HG03025 (cell line): Measurements from ENCODE around the gene DIPK1B.
"Not testable (repeated sequence)": the region's sequence is repeated elsewhere in the genome, so short reads cannot be mapped to it uniquely, and the experiment has no call there.

Experiments used
- ATAC-seq: cut with Tn5 transposase; IDR thresholded peaks from one replicate; pipeline ENCODE4 v1.9.1; 2021; ENCODE audit warnings: mild to moderate bottlenecking, moderate library complexity; ENCODE audit not compliant: unreplicated experiment, low FRiP score

The DIPK1B gene

DNA sequence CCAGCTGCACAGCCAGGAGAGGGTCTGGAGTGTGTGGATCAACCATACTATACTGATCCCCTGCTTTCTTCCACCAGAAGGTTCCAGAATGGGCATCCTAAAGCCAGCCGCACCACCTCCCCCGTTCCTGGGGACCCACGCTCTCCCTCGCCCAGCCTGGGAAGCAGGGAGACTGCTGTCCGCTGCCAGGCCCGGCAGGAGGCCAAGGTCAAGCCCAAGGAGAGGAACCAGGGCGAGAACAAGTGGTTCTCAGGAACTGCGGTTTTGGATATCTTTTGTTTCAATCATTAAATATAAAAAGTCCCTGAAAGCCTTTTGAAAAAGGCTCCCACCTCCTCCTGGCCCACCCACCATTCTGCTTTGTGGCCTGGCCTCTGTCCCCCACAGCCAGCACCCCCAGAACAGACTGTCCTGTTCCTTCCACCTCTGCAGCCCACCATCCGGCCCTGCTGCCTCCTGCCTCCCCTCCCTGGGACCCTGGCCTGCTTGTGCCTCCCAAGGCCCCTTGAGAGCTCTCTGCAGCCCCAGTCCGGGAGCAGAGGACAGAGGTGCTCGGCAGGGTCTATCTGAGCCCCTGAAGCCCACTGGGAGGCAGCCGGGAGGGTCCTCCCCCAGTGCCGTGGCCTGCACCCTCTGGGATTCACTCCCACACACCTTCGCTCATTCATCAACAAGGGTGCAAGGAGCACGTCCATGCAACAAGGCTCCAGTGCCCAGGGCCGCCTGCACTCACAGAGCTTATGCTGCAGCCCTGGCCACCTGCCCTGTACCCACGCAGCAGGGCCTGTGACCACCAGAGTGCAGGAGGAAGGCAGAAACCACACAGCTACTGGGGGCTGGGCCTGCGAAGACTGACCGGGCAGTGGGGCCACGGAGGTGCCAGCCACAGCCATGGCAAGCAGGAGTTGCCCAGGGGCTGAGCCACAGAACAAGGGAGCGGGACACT lies 36.6 kb downstream of the DIPK1B start:
- no peak for ATAC-seq

DNA sequence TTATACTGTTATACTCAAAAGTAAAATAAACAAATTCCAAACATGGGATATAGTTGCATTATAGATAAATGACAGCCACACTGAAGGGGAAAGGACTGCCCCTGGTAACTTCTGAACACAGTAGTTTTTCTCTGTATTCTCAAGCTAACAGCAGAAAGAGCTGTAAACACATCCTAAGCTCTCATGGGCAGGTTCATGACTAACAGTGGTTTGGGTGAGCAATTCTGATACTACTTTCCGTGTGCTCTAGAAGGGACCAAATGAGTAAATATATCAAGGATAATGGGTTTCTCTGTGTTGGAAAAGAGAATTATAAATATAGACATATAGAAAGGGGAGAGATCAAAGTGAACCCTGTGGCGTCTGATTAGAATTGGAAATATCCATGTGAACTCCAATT lies 38.2 kb downstream of the DIPK1B start:
- no peak for ATAC-seq

DNA sequence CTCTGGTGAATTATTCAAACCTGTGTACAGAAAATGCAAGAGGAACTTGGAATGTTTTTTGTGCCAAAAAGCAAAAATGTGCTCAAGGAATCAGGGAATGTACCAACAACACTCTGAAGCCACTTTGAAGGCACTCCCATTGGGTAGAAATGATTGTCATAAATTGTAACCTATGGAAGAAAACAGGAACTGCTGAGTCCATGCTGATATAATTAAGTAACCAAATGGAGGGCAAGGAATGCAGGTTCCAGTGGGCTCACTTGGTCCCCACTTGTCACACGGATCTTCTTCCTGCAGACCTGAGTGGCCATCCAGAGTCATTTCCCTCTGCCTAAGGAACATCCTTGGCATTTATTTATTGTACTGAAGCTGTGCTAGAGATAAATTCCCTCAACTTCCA lies 38.9 kb downstream of the DIPK1B start:
- no peak for ATAC-seq

DNA sequence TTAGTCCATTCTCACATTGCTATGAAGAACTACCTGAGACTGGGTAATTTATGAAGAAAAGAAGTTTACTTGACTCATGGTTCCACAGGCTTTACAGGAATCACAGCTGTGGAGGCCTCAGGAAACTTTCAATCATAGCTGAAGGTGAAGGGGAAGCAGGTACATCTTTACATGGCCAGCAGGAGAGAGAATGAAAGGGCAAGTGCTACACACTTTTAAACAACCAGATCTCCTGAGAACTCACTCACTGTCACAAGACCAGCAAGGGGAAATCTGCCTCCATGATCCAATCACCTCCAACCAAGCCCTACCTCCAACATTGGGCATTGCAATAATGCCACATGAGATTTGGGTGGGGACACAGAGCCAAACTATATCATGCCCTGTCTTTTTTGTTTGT lies 39.4 kb downstream of the DIPK1B start:
- no peak for ATAC-seq

- ATAC-seq, result no peak
Measured at GRCh38 chr9:136753371-136754058, 41.1 kb downstream of the DIPK1B start.

DNA sequence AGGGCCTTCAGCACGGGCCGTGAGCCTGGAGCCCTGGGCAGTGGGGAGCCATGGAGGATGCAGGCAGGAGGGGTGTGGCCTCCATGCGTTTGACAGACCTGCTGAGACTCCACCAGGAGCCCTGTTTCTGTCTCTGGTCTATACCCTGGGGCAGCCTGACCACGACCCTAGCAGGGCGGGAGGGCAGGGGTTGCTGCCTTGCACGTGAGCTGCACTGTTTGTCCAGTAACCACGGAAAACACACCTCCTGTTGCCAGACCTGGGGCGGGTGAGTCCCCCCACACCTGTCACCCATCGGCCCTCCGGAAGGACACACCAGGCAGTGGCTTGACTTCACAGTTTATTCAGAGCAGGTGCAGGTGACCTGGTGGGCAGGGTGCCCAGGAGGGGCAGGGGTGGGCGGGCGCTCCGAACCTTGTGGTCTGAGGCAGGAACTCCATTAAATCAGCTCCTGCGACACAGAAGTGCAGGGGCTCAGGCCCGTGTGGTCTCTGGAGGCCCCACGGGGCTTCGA lies 41.7 kb downstream of the DIPK1B start:
- ATAC-seq, result no peak

GRCh38 chr9:136754626-136755301 lies 42.4 kb downstream of the DIPK1B start:
- no peak for ATAC-seq

- not testable (repeated sequence) for ATAC-seq
Measured at GRCh38 chr9:136755302-136756133, 43.1 kb downstream of the DIPK1B start.

- ATAC-seq, result no peak
Measured at GRCh38 chr9:136756134-136756438, 43.7 kb downstream of the DIPK1B start.

DNA sequence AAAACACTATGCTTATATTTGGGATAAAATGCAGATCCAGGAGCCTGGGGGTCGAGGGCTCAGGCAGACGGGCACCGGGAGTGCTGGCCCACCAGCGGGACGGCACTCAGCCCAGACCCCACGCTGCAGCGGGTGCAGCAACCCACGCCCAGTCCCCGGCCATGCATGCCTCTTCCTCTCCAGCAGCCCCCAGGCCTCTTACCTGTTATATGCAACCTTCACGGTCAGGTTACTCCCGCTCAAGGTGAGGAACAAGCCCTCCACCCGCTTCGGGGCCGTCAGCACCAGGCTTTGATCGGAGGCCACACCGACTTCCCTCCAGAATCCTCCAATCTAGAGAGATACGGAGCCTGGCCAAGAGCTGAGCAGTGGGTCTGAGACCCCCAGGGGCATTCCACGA lies 44.5 kb downstream of the DIPK1B start:
- ATAC-seq, result no peak

DNA sequence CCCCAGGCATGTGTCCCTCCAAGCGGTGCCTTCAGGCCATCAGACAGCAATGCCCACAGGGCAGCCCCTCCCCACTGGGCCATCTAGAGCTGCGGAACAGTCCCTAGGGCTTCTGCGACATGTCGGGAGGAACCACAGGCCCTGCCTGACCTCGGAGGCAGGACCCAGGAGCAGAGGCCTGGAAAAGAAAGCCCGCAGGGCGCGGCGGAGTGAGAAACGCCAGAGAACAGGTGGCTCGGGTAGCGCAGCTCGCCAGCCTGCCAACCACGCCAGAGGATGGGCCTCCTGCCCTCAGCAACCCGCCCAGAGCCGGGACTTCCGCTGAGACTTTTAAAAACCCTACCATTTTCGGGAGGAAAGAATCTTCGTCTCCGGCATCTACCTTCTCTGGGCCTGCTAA lies 45.0 kb downstream of the DIPK1B start:
- ATAC-seq, result no peak

DNA sequence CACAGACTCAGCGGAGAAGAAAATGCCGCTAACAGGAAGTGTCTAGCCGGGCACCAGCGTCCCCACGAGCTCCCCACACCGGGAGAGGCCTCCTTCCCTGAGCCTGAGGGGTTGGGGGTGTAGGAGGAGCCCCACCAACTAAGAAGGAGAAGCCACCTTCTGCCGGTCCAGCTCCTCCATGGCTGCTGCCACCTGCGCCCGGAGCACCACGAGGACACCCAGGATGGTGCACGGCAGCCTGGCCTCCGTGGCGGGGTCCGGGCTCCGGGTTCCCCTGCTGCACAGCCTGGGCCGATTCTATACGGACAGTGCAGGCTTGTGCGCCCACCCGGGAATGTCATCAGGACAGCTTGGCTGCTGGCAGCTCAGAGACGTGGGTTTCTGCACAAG lies 45.4 kb downstream of the DIPK1B start:
- ATAC-seq, result no peak

DNA sequence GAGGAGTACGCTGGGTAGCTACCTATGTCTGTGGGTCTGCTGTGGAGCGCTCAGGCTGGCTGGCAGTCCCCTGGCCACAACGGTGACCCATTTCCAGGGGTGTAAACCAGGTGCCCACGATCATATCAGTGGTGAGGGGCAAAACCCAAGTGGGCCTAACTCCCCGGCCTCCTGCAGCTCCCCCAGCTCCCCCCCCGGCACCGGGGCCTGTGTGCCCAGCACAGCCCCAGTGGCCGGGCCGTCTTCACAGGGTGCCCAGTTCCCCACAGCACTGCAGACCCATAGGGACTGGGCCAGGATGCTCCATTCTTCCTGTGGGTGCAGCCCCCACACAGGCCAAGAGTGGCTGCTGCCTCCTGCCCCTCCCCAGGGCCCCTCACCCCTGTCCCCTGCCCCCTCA lies 46.6 kb downstream of the DIPK1B start:
- no peak for ATAC-seq

DNA sequence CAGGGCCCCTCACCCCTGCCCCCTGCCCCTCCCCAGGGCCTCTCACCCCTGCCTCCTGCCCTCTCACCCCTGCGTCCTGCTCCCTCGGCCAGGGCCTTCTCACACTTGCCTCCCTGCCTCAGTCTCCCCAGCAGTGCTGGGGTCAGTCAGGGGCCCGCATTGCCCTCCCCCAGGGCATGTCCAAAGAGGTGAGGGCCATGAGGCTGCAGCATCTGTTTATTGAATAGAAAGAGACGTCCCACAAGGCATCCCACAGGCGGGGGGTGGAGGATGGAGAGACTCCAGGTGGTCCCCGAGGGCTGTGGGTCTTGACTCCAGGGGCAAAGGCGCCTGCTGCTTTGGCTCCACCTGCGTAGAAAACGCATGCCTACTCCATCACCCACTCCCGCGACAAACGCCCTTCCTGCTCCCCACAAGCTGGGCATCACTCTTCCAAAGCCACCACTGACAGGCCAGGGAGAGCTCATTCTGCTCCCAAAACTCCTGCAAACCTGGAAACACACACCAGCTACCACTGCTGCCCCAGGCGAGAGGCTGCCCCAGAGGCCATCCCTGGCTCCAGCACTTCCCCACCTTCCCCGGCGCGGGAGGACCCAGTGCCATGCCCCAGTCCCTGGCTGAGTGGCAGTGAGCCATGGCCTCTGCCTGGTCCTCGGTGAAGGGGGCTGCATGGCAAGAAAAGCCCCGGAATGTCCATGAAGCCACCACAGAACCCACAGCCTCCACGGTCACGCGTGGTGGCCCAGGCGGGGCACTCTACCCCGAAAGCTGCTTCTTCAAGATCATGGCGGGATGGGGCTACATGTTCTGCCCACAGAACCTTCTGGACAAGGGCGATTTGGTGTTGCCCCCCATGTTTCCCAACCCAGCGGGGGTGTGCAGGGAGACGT lies 47.3 kb downstream of the DIPK1B start:
- ATAC-seq, result no peak

DNA sequence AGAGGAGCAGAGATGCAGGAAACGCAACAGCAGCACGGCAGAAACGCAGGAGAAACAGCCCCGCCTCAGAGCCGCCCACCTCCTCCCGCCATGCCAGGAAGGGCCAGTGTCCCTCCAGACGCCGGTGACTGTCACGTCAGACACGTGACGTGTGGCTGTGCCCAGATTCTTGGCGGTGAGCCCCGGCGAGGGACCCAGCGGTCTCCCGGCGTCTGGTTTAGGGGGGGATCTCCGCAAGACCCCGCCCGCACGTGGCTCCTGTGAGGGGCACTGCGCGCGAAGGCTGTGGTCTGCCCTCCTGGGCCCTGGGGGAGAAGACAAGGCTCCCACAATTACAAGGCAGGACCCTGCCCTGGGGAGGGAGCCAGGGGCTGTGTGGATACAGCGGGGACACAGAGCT lies 48.1 kb downstream of the DIPK1B start:
- no peak for ATAC-seq

DNA sequence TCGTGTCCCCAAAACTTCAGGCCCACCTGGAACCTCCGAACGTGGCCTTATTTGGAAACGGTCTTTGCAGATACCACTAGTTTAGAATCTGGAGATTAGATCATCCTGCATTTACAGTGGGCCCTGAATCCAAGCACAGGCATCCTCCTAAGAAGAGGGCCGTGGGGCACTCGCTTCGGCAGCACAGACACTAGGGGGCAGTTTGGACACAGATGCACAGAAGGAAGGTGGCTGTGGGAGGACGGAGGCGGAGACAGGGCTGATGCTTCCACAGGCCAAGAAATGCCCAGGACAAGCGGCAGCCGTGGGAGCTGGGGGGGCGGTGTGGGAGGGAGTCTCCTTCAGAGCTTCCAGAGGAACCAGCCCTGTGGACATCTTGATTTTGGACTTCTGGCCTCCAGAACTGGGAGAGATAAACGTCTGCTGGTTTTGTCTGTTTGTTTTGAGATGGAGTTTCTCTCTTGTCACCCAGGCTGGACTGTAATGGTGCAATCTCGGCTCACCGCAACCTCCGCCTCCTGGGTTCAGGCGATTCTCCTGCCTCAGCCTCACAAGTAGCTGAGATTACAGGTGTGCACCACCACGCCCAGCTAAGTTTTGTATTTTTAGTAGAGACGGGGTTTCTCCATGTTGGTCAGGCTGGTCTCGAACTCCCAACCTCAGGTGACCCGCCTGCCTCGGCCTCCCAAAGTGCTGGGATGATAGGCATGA lies 48.6 kb downstream of the DIPK1B start:
- not testable (repeated sequence) for ATAC-seq

DNA sequence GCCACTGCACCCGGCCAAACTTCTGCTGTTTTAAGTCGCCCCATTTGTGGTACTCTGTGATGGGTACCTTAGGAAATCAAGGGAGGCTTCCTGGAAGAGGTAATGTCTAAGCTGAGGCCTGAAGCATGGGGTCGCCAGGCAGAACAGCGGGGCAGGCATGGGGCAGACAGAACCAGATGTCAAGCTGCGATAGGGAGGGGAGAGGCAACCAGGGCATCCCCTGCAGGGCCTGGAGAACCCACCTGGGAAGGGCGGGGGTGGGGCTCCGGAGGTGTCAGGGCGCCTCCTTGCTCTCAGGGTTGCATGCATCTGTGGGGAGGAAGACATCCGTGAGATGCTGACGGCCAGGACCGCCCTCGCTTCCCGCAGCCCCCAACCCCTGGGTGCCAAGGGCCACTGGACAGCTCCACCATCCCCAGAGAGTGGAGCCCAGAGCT lies 49.2 kb downstream of the DIPK1B start:
- ATAC-seq, result no peak

- no peak for ATAC-seq
Measured at GRCh38 chr9:136762221-136762691, 49.9 kb downstream of the DIPK1B start.
